HG02623 (cell line): ENCODE results near the gene OLA1.

Source experiments
- ATAC-seq: cut with Tn5 transposase; IDR thresholded peaks from one replicate; pipeline ENCODE4 v1.9.1; 2021; ENCODE audit warnings: moderate library complexity; ENCODE audit not compliant: unreplicated experiment

OLA1 gene

GRCh38 chr2:174122185-174122584 lies 126.1 kb downstream of the OLA1 start:
- ATAC-seq: no peak

DNA sequence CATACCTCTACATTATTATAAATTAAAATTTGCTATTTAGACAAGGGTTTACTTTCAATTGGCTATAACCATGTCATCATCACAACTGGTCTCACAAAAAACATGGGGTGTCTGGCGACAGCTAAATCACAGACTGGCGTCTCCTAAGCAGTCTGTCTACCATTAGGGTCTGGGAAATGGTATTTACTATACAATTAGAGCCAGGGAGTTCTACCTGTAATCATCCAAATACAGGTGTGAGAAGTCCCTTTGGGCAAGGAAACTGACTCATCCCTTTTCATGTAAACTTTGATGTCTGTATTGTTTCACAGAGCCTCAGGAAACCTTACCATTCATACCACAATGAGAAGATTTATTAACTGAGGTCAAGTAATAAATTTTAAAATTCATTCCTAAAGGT lies 126.7 kb downstream of the OLA1 start:
- ATAC-seq: no peak

DNA sequence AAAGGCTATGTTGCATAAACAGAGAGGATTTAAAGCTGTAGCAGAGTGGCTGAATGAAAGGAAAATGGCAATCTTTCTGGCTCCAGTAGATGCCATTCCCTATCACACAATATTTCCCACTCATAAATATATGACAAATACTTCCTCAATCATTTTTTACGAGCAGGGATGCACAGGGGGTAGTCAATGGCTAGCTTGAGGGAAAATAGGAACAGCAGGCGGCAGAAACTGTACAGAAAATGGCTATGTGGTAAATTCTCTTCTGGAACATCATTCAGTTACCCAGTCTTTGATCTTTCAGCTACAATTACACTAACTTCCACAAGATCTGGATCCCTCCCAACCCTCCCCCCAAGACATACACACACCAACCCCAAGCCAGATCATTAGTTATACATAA lies 127.2 kb downstream of the OLA1 start:
- ATAC-seq: no peak

DNA sequence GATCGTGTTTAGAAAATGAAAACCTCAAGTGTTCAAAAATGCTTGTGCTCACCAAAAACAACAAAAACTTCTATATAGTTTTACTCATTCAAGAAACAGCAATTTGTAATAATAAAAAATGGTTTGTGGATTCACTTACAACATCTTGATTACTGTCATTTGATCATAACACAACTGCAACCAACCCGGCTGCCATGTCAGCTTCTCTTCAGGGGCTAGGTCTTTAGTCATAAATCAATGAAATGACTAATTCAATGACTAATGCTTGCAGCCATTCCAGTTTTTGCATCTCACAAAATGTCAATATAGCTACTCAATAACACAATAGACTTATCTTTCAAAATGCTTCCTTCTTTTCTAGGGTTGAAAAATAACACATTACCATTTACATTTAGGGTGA lies 128.0 kb downstream of the OLA1 start:
- no peak for ATAC-seq

- ATAC-seq: no peak
Measured at GRCh38 chr2:174117951-174118930, 130.1 kb downstream of the OLA1 start.

DNA sequence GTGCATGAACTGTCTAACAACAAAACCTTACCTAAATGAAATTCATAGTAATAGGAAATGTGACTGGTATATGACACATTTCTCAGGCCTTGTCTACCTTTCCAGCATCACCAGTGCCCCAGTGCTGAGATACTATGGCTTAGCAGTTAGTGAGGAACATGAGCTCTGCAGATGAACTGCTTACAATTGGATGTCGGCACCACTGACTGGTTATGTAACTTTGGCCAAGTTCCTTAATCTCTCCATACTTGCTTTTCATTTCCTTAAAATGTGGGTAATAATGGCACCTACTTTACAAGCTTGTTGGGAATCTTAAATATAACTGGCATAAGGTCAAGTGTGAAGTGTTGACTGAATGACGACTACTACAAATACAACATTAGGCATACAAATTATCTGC lies 136.3 kb downstream of the OLA1 start:
- no peak for ATAC-seq

DNA sequence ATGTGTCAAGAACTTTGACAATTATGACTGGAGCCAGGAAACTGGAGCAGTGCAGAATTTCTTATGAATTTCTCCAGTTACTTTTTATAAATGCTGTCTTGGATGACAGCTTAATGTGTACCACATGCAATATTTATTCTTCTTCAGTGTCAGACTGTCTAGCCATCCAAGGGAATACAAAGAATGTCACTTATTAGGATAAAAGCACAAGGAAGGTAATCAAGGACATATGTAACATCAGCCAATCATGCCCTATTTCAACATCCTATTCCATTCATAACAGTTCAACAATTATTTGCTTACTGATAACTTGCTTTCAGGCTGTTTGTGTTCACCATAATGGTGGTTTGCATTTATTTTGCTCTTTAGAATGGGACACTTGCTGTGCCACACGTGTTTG lies 139.8 kb downstream of the OLA1 start:
- ATAC-seq: no peak

DNA sequence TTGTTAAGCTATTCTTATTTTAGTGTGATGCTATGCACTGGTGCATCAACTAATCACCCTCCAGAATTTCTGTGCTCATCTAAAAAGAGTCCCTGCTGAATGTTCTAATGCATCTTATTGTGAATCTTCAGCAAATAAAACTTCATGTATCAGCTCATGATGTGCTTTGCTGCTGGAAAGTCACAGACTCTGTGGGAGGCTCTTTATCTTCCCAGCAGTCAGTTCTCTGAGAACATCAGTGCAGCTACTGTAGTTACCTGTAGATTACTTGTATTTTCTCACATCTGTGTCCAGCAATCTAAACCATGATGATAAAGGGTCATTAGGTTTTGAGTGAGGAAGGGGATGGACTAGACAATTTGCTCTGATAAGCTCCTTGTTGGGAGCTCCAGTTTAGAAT lies 141.6 kb downstream of the OLA1 start:
- ATAC-seq: no peak

DNA sequence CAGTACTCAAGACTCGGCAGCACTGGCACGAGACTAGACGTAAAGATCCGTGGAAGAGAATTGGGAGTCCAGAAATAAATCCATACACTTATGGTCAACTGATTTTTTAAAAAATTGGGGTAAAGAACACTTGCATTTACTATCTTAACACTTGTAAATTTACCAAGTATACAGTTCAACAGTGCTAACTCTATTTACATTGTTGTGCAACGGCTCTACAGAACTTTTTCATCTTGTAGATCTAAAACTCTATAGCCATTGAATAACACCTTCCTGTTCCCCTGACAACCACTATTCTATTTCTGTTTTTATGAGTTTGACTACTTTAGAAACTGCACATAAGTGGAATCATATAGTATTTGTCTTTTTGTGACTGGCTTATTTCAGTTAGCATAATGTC lies 153.8 kb downstream of the OLA1 start:
- no peak for ATAC-seq

GRCh38 chr2:174090476-174090875 lies 157.9 kb downstream of the OLA1 start:
- no peak for ATAC-seq

- ATAC-seq: no peak
Measured at GRCh38 chr2:174088706-174089460, 159.4 kb downstream of the OLA1 start.

DNA sequence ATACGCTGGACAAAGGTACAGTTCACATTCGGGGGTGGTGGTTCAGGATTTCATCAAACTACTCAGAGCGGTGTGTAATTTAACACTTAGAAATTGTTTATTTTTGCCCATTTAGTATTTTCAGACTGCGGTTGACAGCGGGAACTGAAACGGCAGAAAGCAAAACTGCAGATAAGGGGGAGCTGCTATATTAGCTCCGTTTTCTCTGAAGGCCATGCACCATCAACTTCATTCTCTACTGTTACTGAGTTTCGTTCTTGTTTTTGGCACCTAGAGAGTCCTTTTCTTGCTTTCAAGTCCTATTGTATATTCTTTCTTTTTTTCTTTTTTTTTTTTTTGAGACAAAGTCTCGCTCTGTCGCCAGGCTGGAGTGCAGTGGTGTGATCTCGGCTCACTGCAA lies 161.6 kb downstream of the OLA1 start:
- ATAC-seq: no peak

DNA sequence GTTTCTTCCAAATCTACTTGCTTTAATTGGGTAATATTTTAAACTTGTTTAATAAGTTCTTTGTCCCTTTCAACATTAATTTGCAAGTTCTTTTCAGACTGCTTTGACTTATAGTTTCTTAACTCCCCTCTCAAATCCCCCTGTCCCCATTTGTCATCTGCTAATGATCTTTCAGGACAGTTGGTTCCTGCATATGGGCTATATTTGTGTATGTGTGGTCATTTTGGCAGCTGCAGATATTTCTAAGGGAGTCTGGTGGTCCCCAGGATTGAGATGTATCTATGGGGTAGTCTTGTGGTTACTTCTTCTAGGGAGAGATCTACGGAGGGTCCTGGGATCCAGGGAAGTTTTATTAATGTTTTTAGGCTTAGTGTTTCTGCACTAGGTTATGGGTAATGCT lies 162.6 kb downstream of the OLA1 start:
- ATAC-seq: no peak

- ATAC-seq: no peak
Measured at GRCh38 chr2:174083843-174084458, 164.4 kb downstream of the OLA1 start.

GRCh38 chr2:174080672-174081121 lies 167.6 kb downstream of the OLA1 start:
- no peak for ATAC-seq

- no peak for ATAC-seq
Measured at GRCh38 chr2:174078275-174078674, 170.1 kb downstream of the OLA1 start.

GRCh38 chr2:174076975-174077374 lies 171.4 kb downstream of the OLA1 start:
- no peak for ATAC-seq

DNA sequence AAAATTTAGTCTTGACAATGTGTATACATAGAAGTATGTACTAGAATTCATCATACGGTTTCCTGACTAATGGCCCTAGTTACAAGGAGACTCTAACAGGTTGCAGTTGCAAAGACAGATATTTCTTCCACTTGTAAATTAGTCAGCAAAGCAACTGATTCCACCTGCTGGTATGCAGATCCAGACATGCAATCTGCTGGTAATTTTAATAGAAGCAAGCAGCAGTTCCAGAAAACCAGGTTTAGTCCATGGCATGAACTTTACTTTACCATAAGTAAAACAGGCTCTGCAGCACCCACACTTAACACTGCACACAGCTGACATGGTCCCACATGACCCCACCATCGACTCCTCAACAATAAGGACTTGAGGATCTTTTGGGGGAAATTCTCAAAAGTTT lies 172.3 kb downstream of the OLA1 start:
- ATAC-seq: no peak

DNA sequence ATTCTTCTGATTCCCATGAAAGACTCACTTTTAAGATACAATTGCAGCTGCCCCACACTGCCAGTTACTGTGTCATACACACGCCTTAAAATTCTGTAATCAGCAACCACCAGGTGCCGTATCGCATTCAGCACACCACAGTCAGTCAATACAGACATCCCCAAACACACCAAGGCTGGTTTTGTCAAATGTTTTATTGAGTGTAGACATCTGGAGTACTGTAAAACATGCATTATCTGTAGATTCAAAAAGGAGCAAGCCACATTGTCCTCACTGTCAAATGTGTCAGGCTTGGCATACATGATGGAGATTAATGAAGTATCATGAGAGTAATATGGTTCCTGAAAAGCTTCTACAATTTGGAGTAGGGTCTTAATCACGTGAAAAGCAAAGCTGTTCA lies 173.5 kb downstream of the OLA1 start:
- ATAC-seq: no peak

DNA sequence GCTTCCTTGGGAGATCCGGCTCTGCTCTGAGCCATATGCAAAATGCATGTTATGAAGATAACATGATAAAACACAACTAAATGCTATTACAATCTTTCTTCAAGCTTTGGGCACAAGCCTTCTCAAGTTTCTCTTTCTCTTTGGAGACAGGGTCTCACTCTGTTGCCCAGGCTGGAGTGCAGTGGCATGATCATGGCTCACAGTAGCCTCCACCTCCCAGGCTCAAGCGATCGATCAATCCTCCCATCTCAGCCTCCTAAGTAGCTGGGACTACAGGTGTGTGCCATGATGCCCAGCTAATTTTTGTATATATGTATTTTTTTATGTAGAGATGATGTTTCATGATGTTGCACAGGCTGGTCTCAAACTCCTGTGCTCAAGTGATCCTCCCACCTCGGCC lies 175.5 kb downstream of the OLA1 start:
- no peak for ATAC-seq

- no peak for ATAC-seq
Measured at GRCh38 chr2:174072069-174072468, 176.3 kb downstream of the OLA1 start.

- no peak for ATAC-seq
Measured at GRCh38 chr2:174071321-174071720, 177.0 kb downstream of the OLA1 start.
